Stimulated activated CD8-positive, alpha-beta memory T cell treated with anti-CD3 and anti-CD28 coated beads, Interleukin-15, amount 100 ng/mL, for 48 hours (primary cell): ENCODE data around the gene UBE2J2.

Experiments used
- DNase-seq, 2 donors: peaks; one replicate each; pipeline ENCODE4 v3.0.0-alpha.2; 2020; ENCODE audit warnings: low read depth in 2 of 2

The UBE2J2 gene

DNA sequence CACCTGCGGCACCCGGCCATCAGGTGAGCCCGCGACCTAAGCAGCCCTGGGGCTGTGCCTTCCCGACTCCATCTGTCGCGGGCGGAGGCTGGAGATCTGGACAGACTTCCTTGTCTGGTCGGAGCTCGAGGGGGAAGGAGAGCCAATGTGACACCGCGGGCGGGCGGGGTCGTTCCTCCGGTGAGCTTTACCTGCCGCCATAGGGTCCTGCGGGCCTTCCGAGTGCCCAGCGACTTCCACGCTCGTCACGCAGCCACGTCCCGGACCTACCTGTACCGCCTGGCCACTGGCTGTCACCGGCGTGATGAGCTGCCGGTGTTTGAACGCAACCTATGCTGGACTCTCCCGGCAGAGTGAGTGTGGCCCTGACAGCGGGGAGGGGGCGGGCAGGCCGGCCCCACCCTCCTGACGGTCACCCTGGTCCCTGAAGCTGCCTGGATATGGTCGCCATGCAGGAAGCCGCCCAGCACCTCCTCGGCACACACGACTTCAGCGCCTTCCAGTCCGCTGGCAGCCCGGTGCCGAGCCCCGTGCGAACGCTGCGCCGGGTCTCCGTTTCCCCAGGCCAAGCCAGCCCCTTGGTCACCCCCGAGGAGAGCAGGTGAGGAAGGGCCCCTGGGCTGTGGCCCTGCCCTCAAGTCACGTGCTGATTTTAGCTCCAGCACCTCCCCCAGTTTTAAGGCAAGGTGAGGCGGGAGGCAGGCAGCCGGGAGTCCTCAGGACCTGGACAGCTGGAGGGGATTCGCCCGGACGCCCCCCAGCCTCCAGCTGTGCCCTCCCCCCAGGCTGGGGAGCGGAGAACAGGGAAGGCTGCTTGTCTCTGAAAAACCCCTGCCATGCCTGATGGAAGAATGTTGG is 35.8 kb upstream of the UBE2J2 start:
- DNase-seq: no peak

DNA sequence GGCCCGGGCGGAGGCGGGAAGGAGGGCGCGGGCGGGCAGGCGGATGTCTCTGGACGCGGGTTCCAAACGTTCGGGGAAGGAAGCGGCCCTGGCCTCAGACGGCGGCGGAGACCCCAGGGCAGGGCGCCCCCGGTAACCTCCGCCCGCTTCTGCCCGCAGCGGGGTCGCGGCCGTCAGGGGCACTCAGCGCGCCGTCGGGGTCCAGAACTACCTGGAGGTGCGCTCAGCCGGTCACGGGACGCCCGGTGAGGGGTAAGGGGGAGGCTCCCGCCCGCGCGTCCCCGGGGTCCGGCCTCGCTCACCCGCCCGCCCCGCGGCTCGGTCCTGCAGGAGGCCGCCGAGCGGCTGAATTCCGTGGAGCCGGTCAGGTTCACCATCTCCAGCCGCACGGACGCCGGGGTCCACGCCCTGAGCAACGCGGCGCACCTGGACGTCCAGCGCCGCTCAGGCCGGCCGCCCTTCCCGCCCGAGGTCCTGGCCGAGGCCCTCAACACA is 35.1 kb upstream of the UBE2J2 start:
- no peak for DNase-seq

DNA sequence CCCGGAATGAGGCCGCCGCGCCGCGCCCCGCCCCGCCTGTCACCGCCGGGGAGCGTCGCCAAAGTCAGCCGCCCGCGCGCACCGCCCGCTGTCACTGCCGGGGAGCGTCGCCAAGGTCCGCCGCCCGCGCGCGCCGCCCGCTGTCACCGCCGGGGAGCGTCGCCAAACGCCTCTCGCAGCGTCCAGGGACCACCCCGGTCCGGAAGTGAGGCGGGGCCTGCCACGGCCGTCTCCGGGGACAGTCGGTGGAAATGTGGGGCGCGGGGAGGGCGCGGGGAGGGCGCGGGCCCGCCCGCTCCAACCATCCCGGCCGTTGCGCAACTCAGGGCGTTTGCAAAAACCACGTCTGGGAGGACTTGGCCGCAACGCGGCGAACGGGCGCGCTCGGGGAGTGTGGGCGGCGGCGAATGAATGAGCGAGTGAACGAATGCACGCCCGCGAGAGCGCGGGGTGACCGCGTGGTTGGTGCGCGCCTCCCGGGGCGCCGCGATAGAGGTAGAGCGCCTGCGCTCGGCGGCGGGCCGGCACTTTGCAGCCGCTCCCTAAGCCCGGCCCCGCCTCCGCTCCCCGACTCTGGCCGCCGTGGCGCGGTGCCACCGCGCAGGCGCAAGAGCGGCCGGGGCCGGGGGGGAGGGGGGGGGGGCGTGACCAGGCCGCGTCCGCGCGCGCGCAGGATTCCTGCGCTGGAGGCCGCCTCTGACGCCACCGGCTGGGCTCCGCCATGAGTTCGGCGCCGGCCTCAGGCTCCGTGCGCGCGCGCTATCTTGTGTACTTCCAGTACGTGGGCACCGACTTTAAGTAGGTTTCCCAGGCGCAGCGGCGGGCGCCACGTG is 34.5 kb upstream of the UBE2J2 start, which contains the start of the genes ACAP3 and PUSL1:
ACAP3 (minus strand) TSS at position 8 of the 833 bp plus-strand sequence. CDS start 115 bp downstream, outside the sequence.
PUSL1 (plus strand) TSS at position 675 of the 833 bp plus-strand sequence; CDS start at position 722, 47 bp downstream.
- peak; percentile 83 to 86 for DNase-seq

DNA sequence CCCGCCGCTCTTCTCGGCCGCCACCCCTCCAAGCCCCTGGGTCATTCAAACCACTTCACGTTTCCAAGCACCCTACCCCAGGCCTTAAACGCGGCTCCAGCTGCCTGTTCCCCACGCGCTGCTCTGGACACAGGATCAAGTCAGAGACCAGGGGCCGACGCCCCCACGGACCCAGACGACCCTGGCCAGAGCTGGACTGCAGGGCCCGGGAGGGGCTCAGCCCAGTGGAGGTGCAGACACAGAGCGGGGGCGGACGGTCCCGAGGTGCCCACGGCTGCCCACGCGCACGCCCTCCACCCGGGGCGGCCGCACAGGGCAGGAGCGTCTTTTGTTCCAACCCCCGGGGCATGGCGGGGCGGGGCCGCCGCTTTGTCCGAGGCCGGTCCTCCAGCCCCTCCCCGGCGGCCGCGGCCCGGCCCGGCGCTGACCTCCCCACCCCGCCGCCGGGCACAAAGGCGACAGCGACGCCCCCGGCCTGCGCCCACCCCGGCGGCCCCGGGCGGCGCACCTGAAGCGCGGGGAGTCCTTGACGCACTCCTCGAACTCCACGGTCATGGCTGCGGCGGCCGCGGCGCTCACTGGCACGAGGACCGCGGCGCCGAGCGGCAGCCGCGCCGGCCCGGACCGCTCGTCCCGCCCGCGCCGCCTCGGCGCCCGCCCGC is 33.7 kb upstream of the UBE2J2 start:
- DNase-seq: no peak

DNA sequence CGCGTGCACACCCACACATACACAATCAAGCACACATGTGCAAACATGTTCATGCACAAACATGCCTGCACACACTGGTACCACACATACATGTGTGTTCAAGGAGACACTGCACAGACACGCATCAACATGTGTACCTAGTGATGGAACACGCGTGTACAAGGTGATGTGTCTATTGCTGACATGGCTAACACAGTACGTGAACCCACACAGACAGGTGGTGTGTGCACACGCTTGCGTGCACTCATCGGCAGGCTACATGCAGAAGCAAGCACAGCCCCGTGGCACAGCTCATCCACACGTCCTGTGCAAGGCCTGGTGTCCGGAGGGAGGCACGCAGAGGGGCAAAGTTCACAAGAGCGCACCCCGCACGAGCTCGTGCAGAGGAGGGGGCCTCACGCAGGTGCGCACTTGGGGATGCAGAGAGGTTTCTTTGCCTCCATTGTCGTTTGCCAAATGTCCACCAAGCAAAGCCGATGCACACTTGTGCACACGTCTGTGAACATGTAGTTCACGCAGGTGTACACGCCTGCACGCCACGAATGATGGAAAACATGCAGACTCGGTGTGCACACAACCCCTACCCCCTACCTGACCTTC is 33.1 kb upstream of the UBE2J2 start:
- DNase-seq: no peak

DNA sequence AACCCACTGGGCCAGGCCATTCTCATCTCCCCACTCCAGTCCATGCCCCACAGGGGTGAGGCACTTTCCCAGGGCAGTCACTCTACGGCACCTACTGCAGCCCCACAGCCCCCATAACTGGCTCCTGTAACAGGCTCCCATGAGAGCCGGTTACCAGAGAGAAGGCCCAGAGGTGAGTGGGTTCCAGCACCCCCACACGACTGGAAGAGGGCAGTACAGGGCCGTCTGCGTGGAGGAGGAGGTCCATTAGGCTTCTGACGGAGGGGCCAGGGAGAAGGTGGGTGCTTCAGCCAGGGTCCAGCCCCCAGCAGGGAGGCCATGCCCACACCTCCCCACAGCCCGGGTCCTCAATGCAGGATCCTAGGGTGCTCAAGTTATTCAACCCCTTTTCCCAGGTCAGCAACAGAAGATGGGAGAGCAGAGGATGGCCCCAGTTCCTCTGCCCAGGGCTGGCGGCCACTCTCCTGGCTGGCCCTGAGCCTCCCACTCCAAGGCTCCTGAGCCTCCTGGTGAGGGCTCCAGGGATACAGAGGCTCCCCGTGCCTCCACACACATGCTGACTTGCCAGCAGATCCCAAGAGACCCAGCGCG is 32.5 kb upstream of the UBE2J2 start:
- DNase-seq: no peak

DNA sequence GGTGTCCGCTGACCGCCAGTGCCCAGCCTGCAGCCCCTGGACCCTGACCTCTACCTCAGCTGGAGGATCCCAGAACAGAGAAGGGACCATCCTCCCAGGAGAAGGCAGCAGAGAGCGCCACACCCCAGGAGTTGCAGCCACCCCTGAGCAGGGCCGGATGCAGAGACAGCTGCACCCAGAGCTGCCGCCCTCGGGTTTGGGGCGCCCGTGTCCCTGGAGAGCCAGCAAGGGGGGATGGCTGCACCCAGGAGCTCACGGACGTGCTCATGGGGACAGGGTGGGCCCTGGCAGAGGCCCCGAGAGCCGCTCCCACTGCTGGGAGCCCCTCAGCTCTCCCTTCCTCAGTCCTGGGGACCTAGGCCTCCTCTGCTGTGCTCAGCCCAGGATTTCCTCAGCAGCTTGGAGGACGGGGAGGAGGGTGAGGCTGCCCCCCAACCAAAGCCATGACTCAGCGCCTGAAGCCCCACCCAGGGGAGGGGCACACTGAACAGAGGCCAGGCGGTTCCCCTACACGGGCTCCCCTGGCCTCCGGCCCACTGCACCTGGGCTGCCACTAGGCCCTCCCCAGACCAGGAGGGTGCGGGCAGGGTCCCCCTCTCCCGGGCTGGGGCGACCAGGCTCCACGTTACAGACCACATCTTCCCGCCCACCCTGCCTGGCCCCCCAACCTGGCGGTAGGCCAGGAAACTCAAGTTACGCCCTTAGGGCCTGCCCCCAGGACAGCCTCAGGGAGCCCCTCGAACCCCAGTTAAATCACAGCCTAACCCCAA is 31.8 kb upstream of the UBE2J2 start:
- peak; percentile 63 to 64 for DNase-seq

DNA sequence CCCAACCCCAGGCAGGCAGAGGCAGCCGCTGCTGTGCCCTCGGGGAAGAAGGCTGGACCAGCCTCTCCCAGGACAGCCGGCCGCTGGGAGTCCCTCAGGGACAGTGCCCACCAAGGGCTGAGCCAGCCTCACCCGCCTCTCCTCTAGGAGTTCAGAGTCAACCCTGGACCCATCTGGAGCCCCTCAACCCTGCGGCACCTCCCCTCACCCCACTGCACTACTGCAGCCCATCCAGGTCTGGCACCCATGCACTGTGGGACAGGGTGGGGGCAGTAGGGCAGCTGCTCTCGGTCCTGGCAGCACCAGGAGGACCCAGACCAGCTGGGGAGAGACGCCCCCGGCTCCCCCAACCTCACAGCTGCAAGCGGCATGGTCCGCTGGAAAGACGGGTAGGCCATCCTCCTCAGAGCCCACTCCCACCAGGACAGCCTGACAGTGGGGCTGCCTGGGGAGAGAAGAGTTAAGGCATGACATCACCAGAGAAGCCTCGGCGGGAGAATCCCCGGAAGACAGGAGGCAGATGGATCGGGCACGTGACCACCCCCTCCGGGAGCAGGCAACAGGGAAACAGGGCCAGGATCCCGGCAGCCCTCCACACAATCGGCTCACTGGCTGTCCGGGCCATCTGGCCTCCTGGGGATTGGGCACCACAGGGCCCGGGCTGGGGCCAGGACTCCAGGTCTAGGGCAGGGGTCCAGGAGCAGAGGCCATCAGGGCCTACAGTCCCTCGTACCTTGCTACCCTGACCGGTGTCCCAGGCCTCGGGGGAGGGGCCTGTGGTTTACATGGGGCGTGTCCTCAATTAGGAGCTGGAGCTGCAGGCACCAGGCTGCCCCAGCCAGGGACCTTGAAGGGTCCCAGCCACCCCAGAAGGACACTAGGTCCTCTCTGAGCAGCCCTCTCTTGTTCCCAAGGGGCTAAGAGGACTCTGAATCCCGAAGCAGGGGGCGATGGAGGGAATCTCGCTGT is 31.0 kb upstream of the UBE2J2 start:
- DNase-seq: no peak

DNA sequence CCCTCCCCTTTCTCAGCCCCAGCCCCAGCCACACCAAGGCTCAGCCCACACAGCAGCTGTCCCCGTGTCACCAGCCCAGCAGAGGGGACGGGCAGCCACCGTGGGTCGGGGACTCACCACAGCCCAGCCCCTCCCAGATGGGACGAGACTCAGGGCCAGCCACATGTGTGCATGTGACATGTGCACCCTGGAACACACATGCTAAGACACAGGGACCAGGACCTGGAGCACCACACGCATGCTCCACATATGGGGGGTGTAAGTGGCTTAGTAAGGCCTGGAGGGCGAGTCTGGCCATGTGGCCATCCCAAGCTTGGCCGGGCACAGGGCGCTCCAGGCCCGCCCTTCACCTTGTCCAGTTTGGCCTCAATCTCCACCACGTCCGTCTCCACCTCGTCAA is 30.1 kb upstream of the UBE2J2 start:
- DNase-seq: no peak

DNA sequence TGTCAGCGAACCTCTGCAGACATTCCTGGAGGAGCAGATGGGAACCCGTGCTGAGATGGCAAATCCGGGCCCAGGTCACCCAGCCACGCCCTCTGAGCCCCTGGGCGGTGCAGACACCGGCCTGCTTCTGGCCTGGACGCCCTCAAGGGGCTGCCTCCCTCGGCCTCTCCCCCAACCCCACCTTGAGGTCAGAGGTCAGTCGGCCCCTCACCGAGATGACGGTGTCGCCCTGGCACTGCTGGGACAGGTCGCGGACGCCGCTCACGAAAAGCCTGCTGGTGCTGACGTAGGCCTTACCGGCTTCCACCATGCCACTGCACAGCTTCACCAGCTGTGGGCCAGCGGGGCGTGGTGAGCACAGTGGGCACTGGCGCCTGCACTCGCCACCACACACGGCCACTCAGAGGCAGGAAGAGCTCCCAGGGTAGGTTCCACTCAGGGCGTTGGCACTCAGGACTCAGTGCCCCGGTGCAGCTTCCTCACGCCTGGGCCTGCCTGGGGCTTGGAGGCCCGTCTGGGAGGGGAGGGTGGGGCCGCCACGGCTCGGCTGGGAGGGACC is 29.4 kb upstream of the UBE2J2 start:
- no peak for DNase-seq

DNA sequence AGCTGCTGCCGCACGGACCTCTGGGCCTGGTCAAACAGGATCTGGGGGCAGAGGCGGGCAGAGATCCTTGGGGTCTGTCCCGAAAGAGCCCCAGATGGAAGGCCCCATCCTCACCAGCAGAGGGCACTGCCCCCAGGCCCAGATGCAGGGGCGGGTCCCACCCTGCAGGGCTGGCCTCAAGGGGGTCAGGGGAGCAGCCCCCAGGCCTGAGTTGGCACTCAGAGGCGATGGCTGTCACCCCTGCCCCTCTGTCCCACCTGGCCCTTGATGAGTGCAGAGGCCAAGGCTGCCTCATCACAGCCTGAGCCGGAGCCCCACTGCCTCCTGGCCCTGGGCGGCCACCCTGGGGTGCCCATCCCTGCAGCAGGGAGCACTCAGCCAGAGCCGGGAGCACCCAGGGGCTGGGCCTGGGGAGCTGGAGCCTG is 28.4 kb upstream of the UBE2J2 start:
- DNase-seq: no peak

DNA sequence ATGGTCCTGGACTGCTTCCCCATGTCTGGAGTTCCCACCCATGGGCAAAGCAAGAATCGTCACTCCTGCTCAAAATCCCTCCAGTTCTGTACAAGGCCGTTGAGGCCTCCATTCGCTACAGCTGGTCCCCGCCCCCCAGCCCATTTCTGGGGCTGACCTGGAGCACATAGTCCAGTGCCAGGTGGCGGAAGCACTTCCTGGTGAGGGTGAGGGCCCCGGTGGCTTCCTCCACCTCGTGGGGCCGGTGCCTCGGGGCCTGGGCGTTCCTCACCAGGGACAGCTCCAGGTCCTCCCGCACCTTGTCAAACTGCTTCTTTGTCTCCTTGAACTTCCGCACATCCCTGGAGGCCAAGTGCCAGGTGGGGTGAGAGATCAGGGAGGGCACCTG is 26.7 kb upstream of the UBE2J2 start:
- DNase-seq: no peak

DNA sequence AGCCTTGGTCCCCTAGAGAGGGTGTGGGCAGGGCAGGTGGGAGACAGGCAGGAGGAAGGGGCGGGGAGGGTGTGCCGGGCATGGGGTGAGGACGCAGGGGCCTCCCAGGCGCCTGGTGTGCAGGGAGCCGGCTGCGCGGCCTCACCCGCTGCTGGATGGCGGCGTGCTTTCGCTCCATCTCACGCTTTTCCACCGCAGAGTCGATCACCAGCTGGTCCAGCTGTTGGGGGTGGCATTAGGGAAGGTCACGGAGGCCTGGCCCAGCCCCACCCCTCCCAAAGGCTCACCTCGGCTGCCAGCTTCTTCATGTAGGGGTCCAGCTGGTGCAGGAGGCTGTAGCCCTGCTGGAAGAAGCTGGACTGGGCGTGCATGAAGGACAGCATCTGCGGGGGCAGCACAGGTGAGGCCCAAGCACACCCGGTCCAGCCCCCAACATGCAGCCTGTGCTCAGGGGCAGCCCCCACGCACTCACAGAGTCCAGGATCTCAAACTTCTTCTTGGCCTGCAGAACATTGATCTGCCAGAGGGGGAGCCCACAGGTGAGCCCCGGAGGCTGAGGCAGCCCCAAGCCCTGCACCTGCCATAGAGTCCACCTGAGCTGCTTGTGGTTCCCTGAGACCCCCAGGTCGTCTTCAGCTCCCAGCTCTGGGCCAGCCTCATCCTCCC is 26.2 kb upstream of the UBE2J2 start:
- DNase-seq: no peak

DNA sequence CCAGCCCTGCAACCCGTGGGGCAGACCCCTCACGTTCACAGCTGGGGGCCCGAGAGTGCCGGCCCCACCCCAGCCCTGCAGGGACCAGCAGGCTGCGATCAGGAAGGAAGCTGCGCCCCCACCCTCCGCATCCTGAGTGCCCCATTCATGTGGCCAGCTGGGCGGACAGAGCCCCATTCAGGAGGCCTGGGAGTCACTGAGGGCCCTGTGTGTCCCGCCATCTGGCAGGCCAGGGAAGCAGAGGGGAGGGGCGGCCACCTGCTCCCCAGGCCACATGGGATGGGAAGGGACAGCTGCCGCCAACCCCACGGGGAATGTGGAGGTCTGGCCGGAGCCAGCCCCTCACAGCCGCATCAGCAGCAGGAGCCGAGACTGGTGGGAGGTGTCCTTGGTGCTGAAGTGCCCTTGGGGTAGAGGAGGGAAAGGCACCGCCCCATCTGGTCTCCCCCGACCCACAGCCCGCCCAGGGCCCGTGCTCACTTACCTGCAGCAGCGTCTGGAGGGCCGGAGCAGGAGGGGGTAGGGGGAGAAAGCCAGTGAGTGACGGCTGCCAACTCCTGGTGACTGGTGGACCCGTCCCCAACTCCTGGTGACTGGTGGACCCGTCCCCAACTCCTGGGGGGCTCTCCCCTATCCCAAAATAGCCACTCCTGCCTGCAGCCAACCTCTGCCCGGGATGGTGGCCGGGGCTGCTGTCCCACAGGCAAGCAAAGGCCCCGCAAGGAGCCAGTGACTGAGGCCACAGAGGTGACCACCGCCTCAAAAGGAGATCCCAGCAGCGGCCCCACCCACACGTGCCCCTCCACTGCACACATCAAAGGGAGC is 25.4 kb upstream of the UBE2J2 start:
- DNase-seq: no peak

DNA sequence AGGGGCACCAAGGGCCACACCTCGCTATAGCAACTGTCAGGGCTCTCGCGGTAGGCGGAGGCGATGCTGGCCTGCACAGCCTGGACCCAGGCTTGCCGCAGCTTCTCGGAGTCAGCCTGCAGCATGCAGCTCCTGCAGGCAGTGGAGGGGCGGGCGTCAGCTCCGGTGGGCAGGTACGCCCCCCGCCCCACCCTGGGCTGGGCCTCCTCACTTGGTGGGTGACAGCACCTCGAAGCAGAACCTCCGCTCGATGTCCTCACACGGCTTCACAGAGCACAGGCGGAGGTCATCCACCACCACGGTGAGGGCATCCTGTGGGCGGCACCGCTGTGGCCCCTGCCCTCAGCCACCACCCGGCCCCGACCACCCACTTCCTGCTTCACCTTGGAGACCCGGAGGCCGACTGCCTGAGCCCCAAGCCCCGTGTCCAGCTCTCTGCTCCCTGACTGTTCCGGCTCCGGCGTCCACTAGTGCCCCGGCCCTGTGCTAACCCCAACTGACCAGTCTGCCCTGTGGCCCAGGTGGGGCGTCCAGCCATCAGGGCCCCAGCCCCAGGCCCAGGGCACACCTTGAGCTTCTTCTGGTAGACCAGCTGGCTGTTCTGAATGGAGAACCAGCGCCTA is 24.3 kb upstream of the UBE2J2 start:
- no peak for DNase-seq

DNA sequence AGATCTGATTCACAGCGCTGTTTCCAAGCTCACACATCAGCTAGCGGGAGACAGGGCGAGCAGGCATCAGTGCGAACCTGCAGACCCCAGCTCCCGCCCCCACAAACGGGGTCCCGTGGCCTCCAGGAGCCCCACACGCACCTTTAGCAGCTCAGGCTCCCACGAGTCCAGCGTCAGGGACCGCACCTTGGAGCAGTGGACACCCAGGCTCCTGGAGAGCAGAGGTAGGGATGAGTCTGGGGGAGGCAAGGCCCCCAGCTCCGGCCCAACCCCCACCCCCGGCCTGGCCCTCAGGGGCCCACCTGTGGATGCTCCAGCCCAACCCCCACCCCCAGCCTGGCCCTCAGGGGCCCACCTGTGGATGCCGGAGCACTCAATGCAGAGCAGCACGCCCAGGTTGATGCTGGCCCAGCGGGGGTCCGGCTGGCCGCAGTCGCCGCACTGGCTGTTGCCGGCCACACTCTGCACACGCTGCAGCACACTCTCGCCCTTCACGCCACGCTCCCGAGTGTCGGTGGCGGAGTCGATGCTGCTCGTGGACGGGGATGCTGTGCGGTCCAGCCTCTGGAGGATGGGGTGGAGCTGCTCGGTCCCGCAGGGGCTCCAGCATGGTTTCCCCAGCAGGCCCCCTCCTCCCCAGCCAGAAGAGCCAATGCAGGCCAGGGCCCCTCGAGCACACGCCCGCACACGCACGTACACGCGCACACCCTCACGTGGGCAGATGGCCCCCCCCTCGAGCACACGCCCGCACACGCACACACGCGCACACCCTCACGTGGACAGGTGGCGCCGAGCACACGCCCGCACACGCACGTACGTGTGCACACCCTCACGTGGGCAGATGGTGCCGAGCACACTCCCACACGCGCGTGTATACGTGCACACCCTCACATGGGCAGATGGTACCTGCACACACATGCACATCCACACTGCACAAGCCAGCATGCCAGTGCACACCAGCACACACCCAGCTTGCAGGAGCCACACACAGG is 22.7 kb upstream of the UBE2J2 start:
- no peak for DNase-seq
